Left ventricle myocardium superior (tissue), 1 donor: ENCODE data around the gene PARD3B. TPM values are rescaled to one million over a fixed set of nuclear protein-coding genes. Genes with fewer than 3 reads are reported as not detected.

ENCODE experiments used
- ATAC-seq: fragments of 200-7000 bp; cut with Tn5 transposase; one replicate; pipeline ENCODE4 v1.9.1; 2020; ENCODE audit warnings: mild to moderate bottlenecking, moderate library complexity
- DNase-seq: peaks from one replicate; pipeline ENCODE4 v3.0.0-alpha.2; 2020
- intact Hi-C: fragments of 100-400 bp; cut with micrococcal nuclease; formaldehyde crosslinking; loops from one replicate; pipeline ENCODE4 v1.11.0; 2022
- long read RNA-seq: library from polyadenylated mRNA; unstranded; transcript quantifications from one replicate; pipeline ENCODE4 v2.0.0, GENCODE V29; 2021
- total RNA-seq: library from RNA; stranded (reverse); fragmentation: NEBNext Ultra II Directional; extraction: Animal tissue kit (Norgen Biotek cat#: 25700); gene quantifications from one replicate; pipeline ENCODE4 v1.2.1, GENCODE V29; 2021
- donor health status: DM: no; HTN: yes; CAD: no; lungs with severe emphysema.

PARD3B gene, protein sequence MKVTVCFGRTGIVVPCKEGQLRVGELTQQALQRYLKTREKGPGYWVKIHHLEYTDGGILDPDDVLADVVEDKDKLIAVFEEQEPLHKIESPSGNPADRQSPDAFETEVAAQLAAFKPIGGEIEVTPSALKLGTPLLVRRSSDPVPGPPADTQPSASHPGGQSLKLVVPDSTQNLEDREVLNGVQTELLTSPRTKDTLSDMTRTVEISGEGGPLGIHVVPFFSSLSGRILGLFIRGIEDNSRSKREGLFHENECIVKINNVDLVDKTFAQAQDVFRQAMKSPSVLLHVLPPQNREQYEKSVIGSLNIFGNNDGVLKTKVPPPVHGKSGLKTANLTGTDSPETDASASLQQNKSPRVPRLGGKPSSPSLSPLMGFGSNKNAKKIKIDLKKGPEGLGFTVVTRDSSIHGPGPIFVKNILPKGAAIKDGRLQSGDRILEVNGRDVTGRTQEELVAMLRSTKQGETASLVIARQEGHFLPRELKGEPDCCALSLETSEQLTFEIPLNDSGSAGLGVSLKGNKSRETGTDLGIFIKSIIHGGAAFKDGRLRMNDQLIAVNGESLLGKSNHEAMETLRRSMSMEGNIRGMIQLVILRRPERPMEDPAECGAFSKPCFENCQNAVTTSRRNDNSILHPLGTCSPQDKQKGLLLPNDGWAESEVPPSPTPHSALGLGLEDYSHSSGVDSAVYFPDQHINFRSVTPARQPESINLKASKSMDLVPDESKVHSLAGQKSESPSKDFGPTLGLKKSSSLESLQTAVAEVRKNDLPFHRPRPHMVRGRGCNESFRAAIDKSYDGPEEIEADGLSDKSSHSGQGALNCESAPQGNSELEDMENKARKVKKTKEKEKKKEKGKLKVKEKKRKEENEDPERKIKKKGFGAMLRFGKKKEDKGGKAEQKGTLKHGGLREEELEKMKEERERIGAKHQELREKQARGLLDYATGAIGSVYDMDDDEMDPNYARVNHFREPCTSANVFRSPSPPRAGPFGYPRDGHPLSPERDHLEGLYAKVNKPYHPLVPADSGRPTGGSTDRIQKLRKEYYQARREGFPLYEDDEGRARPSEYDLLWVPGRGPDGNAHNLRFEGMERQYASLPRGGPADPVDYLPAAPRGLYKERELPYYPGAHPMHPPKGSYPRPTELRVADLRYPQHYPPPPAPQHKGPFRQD (N-terminal part only)
- total RNA-seq: 6.5 TPM
- long read RNA-seq, partial matches to known transcripts: 1 of 2 reads
- long read RNA-seq, other reads (novel, unspliced or antisense): 1 of 2 reads

DNA sequence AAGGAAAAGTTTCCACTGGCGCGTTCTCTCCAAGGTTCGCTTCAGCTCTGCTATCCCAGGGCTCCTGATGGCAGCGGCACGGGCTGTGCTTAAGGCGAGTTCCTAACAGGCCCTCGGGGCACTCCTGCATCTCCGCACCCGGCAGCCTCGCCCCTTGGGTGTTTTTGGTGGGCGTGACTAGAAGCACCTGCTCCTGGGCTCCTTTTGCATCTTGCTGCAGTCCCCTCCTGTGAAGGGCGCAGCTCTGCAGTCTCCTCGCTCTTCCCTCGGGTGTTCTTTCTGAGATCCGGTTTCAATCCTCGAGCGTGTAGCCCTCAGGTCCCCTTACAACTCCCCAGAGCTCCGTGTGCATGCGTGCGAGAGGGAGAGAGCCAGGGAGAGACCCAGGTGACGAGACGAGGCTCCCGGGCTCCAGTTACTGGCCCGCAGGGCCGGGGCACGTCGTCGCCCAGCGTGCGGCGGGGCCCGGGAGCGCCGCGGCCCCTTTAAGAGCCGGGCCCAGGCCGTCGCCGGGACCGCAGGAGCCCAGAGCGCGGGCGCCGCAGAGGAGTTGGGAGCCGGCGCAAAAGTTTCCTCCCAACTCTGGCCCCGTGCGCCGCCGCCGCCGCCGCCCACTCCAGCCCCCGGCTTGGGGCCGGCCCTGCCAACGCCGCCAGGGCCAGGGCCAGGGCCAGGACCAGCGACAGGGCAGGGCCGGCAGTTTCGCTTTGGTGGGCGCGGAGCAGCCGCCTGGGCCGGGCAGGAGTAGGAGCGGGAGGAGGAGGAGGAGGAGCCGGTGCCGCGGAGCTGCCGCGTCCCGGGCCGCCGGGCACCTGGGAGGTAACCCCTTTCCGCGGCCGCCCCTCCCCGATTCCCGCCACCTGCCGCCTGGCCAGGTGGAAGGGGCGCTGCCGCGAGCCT is at the start of gene PARD3B:
Gene PARD3B (plus strand): TSS at position 515 of the 900 bp plus-strand sequence. CDS start 525 bp downstream, outside the sequence.
- ATAC-seq (peak; percentile 99), DNase-seq (peak; percentile 83)
- intact Hi-C loops: no loop called here

DNA sequence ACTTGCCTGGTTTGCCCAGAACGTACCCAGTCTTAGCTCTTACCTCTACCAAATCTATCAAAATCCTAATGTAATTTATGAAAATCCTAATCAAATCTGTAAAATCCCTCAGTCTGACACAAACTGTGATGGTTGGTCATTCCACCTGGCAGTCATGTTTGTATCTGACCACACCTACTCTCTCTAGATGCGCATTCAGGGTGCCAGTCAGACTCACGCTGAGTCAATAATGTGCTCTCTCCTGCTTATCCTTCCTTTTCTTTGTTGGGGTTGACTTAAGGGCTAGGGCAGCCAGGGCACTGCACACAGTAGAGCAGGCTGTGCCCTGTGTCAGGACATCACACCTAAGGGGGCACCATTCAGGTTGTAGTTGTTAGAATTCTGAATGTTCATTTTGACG is 48.5 kb upstream of the PARD3B start:
- no peak for DNase-seq
- intact Hi-C loops: no loop called here
- no peak for ATAC-seq

DNA sequence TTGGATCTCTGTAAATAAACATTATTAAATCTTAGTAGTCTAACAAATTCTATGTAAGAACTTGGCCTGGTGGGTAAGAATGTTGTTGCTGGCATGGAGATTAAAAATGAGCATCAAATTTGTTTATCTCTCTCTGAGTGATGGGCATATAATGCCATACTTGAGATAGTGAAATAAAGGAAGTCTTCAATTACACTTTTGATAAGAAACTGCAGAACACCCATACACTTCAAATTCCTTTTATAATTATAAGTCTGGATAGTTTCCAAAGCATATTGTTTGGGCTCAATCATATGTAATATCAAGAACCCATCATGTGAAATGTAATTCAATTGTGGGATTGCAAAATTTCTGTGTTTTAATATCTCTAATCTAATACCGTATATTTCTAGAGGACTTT is 47.4 kb upstream of the PARD3B start:
- intact Hi-C loops: no loop called here
- DNase-seq (no peak), ATAC-seq (no peak)

DNA sequence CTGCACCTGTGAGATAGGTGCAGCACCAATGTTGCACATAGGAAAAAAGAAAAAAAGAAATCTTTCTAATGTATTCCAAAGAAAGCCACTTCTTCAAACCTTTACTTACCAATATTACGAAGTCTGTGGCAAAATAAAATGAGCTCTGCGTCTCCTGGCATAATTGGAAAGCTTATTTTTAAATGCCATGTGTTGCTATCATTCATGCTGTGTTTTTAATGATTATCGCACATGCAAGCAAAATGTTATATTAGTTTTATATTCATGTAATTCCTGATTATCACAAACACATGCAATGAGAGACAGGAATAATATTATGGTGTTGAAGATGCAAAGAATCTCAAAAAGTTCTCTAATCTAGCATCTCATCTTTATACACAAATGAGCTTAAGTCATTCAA is 47.0 kb upstream of the PARD3B start:
- no peak for DNase-seq
- intact Hi-C loops: no loop called here
- ATAC-seq: no peak

DNA sequence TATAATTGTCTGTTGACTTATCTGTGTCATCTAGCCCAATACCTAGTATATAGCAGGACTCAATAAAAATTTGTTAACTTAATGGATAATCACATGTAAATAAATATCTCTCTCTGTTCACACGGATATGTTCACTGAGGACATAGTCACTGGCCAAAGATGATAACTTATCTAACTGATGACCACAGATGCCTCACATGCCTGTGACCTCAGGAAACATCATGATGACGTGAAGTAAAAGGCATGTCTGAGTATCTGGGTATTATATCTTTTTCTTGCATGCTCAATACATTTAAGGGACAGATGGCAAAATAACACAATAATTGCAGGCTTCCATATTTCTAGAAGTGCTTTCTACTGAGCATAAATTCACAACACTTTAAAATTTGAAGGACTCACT is 41.4 kb upstream of the PARD3B start:
- DNase-seq: no peak
- intact Hi-C loops: no loop called here

DNA sequence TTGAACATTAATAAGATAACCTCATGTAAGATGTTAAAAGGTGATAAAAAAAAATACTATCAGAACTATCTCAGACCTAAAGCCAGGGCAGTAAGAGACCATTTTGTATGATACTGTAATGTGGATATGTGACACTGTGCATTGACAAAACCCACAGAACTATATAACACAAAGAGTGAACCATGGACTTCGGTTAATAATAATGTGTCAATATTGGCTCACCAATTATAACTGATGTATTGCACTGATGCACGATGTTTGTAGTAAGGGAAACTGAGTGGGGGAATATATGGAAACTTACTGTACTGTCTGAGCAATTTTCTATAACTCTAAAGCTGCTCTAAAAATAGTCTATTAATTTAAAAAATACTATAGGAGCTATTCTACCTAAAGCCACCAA is 40.7 kb upstream of the PARD3B start:
- intact Hi-C loops: no loop called here

More for the DNA sequence above, 41.4 kb upstream of the PARD3B start:
- ATAC-seq: no peak

DNA sequence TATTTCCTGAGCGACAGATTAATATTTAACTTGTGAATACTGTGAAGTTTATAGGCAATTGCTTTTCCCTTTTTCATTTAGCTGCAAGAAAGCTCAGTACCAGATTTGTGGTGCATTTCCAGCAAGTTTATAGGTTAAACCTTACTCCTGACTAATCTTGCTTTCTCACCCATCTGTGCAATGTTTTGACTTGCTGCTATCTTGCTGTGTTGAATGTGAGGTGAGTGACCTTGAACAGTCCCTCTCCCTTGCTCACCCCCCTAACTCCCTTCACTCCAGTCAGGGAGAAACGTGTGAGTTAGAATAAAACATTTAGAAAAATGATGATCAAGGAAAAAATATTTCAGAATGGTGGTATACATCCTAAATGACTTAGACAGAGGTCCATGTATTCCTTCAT is 39.8 kb upstream of the PARD3B start:
- ATAC-seq (no peak), DNase-seq (no peak)
- intact Hi-C loops: no loop called here

More for the DNA sequence above, 40.7 kb upstream of the PARD3B start:
- no peak for DNase-seq
- no peak for ATAC-seq

DNA sequence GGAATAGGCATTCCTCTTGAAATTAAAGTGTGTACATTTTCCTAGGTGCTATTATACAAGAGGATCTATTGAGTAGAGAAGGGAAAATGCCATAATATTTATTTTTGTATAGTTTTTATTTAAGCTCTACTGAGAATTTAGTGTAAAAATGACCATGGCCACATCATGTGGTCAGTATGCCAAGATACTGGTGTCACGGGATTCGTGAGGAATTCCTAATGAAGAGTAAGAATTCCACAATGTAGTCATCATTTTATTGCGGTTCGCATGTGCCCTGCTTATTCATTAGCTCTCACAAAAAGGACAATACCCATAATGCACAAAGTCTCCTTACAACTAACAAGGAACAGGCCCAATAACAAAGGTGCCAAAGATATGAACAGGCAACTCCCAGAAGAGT is 39.3 kb upstream of the PARD3B start:
- ATAC-seq (no peak), DNase-seq (no peak)
- intact Hi-C loops: no loop called here

DNA sequence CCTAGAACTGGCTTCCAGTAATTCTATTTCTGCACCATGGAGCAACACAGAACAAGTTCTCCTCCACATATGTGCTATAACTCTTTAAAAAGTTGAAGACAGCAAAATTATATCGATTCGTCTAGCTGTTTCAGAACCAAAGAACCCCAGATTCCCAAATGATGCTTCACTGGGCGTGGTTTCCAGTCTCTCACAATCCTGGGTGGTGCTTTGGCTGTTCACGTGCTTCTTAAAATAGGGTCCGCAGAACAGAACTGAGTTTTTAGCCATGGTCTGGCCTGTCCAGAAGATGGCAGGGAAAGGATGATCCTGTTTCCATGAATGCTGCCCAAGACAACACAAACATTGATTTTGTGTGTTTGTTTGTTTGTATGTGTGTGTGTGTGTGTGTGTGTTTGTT is 37.6 kb upstream of the PARD3B start:
- intact Hi-C loops: no loop called here
- ATAC-seq: no peak
- no peak for DNase-seq

DNA sequence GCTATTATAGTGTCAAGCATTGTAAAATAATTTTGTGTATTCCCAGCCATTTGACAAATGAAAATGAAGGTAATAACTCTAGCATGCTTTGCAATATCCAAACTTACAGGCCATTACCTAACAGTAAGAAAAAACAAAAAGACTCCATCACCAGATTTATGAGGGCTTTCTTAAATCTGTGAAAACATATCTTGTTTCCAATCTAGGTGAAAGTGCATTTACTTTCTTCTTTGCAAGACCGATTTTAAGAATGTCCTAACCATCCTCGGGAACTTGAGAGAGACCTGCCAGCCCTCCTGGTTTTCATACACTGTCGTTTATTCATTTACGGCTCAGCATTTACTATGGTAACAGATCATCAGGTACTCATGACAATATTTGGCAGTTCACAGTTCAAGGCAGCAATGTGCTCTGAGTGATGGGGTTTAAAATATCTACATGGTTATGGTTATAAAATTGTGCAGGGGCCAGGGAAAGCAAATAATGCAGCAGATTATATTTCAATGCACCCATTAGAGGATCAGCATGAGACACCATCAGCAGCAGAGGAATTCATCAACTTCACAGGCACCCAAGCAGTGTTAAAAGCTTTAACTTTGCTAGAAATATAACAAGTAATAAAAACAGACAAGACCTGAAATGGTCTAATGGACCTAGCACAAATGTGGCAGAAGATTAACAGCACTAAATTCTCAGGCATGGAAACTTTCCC is 34.4 kb upstream of the PARD3B start:
- ATAC-seq (no peak), DNase-seq (no peak)
- intact Hi-C loops: no loop called here

DNA sequence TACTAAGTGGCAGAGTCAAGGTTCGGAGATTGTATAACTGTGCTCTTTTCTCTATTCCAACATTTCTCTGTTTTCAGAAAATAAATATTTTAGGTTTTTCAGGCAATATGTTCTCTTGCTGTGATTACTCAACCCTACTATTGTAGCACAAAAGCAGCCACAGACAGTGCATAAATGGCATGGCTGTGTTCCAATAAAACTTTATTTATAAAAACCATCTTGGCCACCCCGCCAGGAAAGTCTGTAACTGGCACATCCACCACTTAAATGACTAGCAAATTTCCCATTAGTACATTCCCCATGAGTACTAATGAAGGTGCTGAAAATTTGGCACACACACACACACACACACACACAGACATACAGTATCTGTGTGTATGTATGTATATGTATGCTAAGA is 30.8 kb upstream of the PARD3B start:
- DNase-seq (no peak), ATAC-seq (no peak)
- intact Hi-C loops: no loop called here

DNA sequence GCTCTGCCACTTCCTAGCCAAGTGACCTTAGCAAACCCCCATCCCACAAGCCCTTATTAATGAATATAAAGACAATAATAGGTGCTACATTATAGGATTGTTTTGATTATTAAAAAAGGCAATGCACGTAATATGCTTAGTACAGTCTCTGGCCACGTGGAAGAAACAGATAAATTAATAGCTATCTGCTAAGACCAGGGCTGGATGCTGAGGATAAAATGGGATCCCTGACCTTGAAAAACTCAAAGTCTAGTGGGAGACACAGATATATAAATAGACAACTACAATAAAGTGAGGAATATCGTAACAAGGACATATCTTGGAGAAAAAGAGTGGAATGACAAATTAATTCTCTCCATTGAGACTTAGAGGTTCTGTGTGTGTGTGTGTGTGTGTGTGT is 29.9 kb upstream of the PARD3B start:
- intact Hi-C loops: no loop called here
- no peak for ATAC-seq

DNA sequence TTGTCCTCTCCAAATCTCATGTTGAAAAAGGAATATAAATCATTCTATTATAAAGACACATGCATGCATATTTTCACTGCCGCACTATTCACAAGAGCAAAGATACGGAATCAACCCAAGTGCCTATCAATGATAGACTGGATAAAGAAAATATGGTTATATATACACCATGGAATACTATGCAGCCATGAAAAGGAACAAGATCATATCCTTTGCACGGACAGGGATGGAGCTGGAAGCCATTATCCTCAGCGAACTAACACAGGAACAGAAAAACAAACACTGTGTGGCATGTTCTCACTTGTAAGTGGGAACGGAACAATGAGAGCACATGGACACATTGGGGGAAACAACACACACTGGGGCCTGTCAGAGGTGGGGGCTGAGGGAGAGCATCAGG is 28.1 kb upstream of the PARD3B start:
- intact Hi-C loops: no loop called here
- no peak for ATAC-seq
- no peak for DNase-seq

More for the DNA sequence above, 29.9 kb upstream of the PARD3B start:
- no peak for DNase-seq

DNA sequence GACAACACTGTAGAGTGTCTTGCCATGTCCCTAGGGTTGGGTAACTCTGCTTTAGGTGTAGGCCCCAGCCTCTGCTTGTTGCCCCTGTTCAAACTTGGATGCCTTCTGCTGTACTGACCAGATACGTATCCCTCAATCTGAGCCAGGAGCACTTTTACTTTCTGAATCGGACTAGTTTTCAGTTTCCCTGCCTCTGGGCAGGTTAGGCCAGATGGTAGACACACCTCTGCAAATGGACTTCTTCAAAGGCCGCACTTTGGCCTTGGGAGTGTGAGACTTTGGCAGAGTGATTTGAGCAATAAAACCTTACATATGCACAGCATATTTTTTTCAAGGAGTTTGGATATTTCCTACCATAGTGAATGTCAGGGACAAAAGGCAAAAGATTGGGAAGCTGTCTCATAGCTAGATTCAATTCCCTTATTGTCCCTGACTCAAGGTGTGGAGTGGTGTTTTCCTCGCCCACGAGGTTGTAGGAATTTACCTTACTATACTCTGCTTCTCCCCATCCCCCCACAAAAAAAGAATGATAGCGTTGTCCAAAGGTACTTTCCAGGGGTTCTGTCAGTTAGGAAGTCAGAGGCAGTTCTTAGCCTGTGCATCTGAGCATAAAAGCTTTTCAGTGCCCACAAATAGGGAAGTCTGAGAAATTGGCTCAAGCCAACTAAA is 15.3 kb upstream of the PARD3B start:
- no peak for ATAC-seq
- intact Hi-C loops: no loop called here

DNA sequence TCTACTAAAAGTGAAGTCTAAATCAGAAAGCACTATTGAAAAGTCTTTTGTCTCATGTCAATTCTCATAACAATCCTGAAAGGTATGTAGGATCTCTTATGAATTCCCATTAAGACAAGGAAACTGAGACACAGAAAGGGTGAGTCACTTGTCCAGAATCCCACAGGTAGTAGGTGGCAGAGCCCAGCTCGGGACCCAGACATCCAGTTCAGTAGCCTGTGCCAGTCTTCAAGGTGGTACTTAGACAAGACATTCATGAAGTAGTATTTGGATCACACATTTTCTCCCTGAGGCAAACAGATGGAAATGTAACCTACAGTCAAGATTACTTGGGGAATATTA is 14.8 kb upstream of the PARD3B start:
- intact Hi-C loops: no loop called here
- no peak for DNase-seq

More for the DNA sequence above, 15.3 kb upstream of the PARD3B start:
- DNase-seq: no peak

DNA sequence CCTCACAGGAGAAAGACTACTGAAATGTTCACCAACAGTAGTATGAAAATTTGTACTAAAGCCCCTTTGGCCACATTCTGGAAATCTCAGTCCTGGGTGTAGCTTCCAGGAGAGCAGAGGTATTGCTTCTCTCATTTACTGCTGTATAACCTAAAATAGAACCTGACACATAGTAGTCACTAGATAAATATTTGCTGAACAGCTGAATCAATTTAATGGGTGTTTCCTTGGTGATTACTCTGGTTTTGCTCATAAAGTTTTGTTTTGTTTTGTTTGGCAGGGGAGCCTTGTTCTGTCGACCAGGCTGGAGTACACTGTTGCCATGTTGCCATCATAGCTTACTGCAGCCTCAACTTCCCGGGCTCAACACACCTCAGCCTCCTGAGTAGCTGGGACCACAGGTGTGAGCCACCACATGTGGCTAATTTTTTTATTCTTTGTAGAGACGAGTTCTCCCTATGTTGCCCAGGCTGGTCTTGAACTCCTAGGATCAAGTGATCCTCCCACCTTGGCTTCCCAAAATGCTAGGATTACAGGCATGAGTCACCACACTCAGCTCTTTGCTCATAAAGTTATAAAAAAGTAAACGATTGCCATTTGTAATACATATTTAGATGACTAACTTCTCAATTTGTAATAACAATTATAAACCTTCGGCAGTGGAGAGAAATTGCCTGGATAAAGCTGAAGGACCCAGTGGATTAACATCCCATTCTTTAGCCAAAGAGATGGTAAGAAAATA is 11.5 kb upstream of the PARD3B start:
- no peak for ATAC-seq
- intact Hi-C loops: no loop called here
- no peak for DNase-seq

More for the DNA sequence above, 14.8 kb upstream of the PARD3B start:
- ATAC-seq: no peak

DNA sequence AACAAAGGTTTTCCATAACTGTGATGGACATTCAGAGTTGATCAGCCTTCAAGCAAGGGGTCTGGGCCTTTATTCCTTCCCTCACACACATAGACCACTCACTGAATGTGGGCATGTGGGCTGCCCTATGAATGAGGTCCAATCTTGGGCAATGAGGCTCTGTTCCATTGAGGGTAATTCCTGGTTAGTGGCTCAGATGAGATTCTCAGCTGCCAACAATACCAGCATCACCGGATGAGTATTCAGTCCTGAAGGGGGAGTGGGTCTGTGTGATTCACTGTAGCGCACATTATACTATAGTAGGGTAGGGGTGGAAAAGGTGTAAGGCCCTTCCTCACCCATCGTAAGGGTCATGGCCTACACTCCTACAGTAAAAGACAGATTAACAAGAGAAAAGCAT is 9.9 kb upstream of the PARD3B start:
- no peak for ATAC-seq
- DNase-seq: no peak
- intact Hi-C loops: no loop called here
